ENCODE measurements around the gene VASN. TPM values are rescaled to one million over a fixed set of nuclear protein-coding genes. Genes with fewer than 3 reads are reported as not detected.
"Not testable (repeated sequence)": the region's sequence is repeated elsewhere in the genome, so short reads cannot be mapped to it uniquely, and the experiment has no call there.

VASN gene
- total RNA-seq, 1 donor = 0.27 TPM

DNA sequence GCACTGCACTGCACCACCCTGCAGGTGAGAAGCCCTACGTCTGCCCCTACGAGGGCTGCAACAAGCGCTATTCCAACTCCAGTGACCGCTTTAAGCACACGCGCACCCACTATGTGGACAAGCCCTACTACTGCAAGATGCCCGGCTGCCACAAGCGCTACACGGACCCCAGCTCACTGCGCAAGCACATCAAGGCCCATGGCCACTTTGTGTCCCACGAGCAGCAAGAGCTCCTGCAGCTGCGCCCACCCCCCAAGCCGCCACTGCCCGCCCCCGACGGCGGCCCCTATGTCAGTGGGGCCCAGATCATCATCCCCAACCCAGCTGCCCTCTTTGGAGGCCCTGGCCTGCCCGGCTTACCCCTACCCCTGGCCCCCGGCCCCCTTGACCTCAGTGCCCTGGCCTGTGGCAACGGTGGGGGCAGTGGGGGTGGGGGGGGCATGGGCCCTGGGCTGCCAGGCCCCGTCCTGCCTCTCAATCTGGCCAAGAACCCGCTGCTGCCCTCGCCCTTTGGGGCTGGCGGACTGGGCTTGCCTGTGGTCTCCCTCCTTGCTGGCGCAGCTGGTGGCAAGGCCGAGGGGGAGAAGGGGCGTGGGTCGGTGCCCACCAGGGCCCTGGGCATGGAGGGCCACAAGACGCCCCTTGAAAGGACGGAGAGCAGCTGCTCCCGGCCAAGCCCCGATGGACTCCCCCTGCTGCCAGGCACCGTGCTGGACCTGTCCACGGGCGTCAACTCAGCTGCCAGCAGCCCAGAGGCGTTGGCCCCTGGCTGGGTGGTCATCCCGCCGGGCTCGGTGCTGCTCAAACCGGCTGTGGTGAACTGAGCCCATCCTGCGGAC is 34.7 kb upstream of the VASN start:
- no peak for DNase-seq (ENCODE audit: low read depth in 2 of 3, low spot score in 2 of 3)

DNA sequence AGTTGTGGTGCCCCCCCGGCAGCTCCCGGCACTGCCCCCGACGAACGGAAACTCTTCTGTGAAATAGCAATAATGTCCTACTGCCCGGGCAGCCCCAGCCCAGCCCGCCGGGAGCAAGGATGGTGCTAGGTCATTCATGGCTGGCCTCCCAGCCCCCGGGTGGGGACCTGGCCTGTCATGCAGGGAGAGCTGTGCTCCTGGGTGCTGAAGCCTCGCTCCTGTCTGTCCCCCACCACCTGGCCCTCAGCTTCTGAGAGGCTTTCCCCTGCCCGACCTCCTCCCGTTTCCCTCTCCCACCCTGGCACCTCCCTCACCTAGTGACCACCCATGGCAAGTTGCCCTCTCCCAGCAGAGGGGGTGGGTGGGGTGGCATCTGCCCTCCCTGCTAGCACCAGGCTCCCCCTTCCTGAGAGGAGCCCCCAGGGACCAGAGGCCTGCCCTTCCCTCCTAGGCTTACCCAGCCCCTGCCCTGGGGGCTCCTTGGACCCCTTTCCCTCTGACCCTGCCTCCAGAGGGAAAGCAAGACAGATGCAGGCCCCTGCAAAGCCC is 34.0 kb upstream of the VASN start:
- DNase-seq (ENCODE audit: low read depth in 2 of 3, low spot score in 2 of 3) = no peak

DNA sequence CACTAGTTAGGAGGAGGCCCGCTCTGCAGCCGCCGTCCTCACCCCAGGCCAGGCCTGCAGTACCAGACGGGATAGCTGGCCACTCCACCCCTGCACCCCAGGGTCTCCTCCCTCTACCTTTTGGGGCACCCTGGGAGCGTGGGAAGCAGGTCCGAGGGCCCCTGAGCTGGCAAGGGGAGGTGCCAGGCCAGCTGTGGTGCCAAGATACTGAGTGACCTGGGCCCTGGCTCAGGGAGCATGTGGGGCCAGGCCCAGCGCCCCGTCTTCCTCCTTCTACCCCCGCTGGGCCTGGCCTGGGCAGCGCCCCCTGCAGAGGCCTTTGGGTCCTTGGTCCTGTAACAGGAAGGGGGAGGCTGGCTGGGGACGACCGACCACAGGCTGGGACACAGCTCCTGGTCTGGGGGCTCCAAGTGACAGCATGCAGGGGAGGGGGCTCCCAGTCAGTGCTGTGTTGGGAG is 33.5 kb upstream of the VASN start:
- no peak for DNase-seq (ENCODE audit: low read depth in 2 of 3, low spot score in 2 of 3)

DNA sequence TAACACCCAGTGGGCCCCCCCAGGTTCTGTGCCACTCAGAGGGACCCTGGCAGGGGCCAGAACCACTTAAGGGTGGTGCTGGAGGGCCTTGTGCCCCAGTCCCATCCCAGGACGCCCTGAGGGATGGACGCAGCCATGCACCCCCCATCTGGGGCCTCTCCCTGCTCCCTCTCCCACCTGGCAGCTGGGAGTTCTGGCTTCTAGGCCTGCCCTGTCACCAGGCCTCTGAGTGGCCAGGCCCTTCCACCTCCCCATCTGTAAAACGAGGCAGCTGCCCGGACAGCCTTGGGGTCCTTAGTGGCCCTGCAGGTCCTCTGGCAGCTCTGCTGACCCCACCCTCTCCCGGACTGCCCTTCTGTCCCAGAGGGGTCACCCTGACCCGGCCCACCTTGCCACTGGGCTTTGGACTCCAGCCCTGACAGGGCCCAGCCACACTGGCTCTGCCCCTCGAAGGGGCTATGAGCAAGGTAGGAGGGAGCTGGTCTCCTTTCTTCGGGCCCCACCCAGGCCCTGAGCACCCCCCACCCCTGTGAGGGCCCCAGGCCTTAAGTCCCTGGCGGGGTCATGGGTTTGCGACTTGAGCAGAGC is 32.8 kb upstream of the VASN start:
- DNase-seq (ENCODE audit: low read depth in 2 of 3, low spot score in 2 of 3) = no peak

DNA sequence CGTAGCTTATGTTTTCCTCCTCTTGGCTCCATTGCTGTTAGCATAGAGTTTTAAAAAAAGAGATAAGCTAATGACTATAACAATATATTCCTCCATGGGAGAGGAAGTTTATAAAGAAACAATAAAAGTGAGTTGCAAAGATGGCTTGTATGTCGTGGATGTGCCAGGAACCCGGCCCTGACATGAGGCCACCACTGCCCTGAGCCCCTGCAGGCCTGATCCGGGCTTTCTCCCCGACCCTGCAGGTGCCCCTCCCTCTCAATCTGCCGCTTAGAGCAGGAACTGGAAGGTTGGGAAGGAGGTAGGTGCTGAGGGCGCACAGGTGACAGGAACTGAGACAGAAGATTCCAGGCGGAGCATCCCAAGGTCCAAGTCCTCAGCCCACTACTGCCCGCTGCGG is 32.2 kb upstream of the VASN start:
- no peak for DNase-seq (ENCODE audit: low read depth in 2 of 3, low spot score in 2 of 3)

DNA sequence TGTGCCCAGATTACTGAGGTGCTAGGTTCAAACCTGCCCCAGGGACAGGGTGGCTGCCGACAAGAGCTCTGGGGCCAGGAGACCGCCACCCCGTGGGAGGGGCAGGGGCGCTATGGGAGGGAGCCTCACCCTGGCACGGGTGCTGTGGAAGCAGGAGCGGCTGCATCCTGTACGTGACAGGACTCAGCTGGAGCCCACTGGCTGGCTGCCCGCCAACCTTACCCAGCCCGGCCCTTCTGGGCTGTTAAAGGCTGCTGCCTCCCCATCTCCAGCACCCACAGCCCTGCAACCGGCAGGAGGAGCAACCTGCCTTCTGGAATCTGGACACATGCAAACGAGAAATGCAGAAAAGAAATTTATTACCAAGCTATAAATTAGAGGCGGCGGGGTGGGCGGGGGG is 31.7 kb upstream of the VASN start:
- DNase-seq (ENCODE audit: low read depth in 2 of 3, low spot score in 2 of 3) = peak in 2 of 3 donors; percentile 41 to 79

DNA sequence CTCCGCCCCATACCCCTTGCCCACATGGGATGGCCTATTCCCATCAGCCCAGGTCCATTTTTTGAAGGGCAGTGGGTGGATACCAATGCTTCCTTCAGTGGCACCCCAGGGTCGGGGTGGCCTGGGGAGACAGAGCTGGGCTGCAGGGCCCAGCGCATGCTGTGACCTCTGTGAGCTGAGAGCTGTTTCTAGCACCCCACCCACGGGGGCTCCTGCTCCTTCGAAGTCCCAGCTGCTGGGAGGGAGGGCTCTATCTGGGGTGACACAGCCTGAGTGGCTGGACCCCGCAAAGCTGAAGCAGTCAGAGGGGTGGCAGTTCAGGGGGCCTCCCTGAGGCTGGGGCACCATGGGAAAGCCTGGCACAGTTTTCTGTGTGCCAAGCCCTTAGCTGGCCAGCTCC is 31.2 kb upstream of the VASN start:
- no peak for DNase-seq (ENCODE audit: low read depth in 2 of 3, low spot score in 2 of 3)

DNA sequence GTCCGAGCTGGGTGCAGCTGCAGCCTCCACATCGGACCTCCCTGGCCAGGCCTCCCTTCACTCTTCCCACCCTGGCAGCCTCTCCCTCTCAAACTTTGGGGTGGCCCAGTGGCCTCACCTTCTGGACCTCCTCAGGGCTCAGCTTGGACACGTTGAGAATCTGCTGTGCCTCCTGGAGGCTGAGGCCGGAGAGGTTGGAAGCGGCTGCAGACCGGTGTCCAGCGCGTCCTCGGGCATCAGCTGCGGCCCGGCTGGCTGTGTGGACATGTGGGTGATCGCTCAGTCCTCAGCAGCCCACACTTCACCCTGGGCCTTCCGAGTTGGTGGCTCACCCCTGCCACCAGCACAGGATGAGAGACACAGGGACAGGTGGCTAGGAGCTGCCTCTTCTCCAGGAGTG is 30.4 kb upstream of the VASN start:
- DNase-seq (ENCODE audit: low read depth in 2 of 3, low spot score in 2 of 3) = no peak

DNA sequence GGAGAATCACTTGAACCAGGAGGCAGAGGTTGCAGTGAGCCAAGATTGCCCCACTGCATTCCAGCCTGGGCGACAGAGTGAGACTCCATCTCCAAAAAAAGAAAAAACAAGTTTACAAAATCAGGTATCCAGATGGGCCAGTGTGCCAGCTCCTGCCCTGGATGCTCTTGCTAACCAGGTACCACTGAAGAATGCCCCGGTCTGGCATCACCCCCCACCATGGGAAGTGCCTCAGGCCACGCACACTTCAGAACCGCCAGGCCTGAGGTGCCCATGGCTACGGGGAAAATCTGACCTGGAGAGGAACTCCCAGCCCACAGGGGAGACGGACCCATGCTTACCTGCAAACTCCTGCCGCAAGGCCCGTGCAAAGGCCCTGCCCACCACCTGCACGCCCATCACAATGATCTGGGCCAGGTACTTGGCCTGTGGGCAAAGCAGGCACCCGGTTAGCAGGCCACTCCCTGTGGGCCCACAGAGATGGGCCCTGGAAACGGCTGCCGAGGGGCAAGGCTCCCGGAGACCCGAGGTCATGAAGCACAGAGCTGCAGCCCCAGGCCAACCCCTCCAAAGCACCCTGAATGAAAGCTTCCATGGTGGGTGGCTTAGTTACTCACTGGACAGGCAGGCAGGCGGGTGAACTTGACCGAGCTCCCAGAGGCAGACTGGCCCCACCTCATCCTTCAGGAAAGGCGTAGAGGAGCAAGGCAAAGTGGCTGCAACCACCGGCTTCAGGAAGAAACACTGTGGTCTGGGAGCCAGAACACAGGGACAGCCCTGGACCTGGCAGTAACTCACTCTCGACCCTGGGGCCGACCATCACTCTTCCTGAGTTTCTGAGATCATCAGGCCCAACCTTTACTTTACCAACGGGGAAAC is 28.5 kb upstream of the VASN start:
- DNase-seq (ENCODE audit: low read depth in 2 of 3, low spot score in 2 of 3) = no peak

DNA sequence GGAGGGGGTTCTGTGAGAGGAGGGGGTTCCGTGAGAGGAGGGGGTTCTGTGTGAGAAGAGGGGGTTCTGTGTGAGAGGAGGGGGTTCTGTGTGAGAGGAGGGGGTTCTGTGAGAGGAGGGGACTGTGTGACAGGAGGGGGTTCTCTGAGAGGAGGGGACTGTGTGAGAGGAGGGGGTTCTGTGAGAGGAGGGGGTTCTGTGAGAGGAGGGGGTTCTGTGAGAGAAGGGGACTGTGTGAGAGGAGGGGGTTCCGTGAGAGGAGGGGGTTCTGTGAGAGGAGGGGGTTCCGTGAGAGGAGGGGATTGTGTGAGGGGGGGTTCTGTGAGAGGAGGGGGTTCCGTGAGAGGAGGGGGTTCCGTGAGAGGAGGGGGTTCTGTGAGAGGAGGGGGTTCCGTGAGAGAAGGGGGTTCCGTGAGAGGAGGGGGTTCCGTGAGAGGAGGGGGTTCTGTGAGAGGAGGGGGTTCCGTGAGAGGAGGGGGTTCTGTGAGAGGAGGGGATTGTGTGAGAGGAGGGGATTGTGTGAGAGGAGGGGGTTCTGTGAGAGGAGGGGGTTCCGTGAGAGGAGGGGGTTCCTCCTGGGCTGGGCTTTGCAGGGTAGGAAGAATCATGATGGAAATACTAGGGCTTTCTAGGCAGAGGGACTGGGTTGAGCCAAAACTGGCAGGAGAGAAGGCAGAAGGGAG is 27.2 kb upstream of the VASN start:
- not testable (repeated sequence) for DNase-seq (ENCODE audit: low read depth in 2 of 3, low spot score in 2 of 3)

DNA sequence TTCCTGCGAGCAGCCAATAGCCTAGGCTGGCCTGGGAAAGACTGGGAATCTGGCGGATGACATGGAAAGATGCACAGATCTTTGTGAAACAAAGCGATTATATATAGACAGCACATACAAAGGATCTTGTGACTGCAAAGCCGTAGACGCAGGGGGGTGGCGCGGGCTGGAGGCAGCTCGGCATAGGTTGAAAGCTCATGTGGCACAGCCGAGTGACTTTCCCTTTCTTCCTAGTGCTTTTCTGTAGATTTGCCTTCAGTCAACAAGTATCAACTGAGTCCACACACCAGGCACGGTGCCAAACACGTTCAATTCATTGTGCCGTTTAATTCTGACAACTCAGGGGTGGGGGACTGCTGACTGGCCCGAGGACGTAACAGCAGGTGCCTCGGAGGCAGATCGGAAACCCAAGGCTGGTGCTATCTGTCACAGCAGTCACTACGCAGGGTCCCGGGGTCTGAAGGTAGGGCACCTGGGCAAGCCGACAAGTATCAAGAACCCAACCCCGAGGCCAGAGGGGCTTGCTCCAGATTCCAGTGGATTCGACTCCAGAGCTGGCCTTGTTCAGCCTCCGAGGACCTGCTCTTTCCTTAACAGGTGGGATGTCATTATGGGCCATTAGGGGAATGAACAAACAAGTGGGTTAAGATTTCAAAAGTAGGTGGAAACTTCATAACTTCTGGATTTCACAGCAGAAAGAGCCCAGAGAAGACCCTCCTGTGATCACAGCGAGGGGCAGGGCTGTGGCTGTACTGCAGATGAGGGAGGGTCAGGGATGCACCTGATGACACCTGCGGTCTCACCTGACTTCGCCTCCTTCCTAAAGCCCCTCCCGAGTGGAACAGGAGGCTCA is 26.4 kb upstream of the VASN start:
- DNase-seq (ENCODE audit: low read depth in 2 of 3, low spot score in 2 of 3) = no peak

DNA sequence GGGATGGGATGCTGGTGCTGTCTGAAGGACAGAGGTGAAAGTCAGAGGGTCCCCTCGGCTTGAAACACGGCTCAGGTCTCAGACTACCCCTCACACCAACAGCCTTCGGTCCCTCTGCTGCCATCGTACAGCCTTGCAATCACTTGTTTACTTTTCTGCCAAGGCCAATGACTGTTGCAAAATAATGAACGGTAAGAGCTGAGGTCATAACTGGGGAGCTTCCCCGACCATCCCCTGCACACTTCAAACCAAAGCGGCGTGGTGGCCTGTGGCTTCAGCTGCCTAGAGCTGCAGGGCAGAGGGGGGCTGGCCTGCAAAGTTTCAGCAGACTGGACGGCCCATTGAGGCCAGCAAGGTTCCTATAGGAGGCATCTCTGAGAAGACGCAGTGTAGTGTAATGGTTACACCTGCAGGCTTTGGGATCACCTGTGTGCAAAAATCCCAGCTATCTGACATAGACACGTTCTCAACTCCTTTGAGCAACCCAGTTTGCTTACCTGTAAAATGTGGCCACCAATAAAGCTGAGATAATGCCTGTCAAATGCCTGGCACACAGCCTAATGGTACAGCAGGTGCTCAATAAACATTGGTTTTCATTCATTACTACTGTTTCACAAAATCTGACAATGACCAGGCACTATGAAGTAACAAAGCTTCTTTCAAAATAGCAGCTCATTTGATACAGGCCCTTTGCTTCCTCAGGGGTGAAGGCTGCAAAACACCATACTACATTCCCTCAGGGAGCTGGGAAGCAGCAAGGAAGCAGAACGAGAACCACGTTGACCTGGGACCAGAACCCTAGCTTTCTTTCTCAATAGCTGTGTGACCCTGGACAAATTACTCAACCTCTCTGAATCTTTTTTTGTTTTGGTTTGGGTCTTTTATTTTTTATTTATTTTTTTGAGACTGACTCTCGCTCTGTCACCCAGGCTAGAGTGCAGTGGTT is 25.5 kb upstream of the VASN start:
- no peak for DNase-seq (ENCODE audit: low read depth in 2 of 3, low spot score in 2 of 3)

DNA sequence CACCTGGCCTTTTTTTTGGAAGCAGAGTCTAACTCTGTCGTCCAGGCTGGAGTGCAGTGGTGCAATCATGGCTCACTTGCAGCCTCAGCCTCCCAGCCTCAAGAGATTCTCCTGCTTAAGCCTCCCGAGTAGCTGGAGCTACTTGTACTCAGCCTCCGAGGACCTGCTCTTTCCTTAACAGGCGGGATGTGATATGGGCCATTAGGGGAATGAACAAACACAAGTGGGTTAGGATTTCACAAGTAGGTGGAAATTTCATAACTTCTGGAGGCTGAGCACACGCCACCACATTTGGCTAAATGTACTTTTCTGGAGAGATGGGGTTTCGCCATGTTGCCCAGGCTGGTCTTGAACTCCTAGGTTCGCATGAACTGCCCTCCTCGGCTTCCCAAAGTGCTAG is 24.6 kb upstream of the VASN start:
- no peak for DNase-seq (ENCODE audit: low read depth in 2 of 3, low spot score in 2 of 3)

DNA sequence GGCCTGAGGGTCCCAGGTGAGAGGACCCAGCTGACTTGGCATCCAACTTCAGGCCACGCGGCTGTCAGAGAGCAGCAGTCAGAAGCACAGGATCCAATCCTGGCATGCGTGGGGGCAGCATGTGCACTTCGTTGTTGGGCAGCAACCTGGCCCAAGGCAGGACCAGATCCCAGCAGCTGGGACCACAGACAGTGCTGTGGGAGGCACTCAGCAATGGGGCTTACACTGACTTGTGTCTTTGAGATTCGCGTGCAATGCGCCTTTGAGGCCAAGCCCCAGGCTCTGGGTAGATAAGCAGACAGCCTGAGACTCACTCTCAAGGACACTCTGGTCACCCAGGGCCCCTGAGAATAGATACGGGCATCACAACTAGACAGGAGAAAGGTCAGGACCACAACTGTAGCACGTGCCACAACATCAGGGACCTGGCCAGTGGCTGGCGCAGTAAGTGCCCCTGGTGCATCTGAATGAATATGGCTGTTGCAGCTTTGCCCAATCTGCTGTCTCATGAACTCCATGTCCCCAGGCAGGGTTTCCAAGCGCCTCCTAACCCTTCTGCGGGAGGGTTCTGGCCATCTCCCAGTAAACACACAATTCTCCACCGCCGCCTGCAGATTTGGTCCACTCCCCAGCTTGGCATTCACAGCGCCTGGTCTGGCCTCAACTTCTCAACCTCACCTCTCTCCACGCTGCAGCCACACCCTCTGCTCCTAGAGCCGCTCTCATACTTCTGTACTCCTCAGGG is 23.7 kb upstream of the VASN start:
- DNase-seq (ENCODE audit: low read depth in 2 of 3, low spot score in 2 of 3) = no peak

DNA sequence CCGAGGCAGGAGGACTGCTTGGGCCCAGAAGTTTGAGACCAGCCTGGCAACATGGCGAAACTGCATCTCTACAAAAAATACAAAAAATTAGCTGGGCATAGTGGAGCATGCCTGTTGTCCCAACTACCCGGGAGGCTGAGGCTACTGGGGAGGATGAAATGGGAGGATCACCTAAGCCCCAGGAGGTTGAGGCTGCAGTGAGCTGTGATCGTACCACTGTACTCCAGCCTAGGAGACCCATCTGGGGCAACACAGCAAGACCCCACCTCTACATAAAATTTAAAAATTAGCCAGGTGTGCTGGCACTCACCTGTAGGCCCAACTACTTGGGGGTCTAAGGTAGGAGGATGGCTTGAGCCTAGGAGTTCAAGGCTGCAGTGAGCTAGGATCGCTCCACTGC is 22.3 kb upstream of the VASN start:
- DNase-seq (ENCODE audit: low read depth in 2 of 3, low spot score in 2 of 3) = no peak

DNA sequence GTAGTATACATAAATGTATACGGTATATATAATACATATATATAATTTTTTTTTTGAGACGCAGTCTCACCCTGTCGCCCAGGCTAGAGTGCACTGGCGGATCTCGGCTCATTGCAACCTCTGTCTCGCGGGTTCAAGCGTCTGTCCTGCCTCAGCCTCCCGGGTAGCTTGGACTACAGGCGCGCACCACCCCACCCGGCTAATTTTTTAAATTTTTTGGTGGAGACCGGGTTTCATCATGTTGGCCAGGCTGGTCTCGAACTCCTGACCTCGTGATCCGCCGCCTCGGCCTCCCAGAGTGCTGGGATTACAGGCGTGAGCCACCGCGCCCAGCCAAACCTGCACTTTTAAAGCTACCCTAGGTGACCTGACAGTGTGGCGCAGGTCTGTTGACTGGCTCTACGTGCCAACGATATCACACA is 21.3 kb upstream of the VASN start:
- DNase-seq (ENCODE audit: low read depth in 2 of 3, low spot score in 2 of 3) = no peak

DNA sequence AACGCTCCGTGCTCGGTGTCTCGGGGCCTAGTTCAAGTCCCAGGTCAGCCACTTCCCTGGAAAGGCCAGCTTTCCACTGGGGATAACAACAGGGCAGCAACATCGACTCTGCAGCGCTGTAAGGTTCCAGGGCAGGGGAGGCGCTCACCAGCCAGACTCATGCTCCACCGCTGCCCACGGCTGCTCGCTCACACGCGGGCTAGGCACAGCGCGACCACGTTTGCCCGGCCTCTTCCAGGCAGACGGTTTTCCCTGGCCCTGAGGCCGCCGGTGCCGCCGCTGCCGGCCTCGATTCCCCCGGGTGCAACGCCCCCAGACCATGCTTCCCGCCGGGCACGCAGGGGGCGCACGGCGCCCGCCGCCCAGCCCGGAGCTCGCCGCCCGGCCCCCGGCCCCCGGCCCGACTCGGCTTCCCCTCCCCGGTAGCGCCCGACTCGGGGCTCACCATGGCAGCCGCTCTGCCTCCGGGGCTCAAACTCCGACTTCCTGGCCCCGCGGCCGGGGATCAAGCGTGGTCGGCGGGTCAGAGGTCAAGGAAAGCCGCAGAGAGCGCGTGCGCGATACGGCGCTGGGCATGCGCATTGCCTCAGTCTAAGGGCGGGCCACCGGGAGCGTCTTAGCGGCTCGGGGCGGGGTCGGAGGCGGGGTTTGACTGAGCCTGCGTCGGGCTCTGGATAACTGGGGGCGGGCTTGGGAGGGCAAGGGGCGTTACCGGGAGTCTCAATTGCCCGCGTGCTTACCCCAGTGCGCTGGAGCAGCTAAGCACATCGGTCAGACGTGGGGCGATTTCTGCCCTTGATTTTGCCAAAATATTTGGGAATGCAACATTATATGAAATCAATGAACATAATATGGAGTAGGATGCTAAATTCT is 20.6 kb upstream of the VASN start, which contains the start of gene PAM16:
Gene PAM16, minus strand, starts transcription at position 535 of the 873 bp plus-strand sequence. Its CDS starts 87 bp downstream, at position 448.
- peak; percentile 94 to 97 (median 95) for DNase-seq (ENCODE audit: low read depth in 2 of 3, low spot score in 2 of 3)

Data from hematopoietic multipotent progenitor cell (in vitro differentiated cells).